H9 (cell line): Measurements from ENCODE around the gene CAPN2. TPM values are rescaled to one million over a fixed set of nuclear protein-coding genes. Genes with fewer than 3 reads are reported as not detected.
"Not testable (repeated sequence)": the region's sequence is repeated elsewhere in the genome, so short reads cannot be mapped to it uniquely, and the experiment has no call there.

Source experiments
- DNase-seq: peaks from one replicate; pipeline ENCODE4 v3.0.0-alpha.2; 2017
- H2AFZ ChIP-seq: one replicate; pipeline ENCODE4 v1.6.1; 2013; ENCODE audit warnings: mild to moderate bottlenecking, low read length, control low read depth, moderate library complexity
- H2AK5ac ChIP-seq: 2 replicates; pipeline ENCODE4 v1.6.1; 2013; ENCODE audit warnings: low read length, control low read depth, mixed read lengths; ENCODE audit not compliant: insufficient read length
- H2BK120ac ChIP-seq: one replicate; pipeline ENCODE4 v1.6.1; 2013; ENCODE audit warnings: low read depth, mild to moderate bottlenecking, low read length, control low read depth, inconsistent platforms; ENCODE audit not compliant: poor library complexity, severe bottlenecking
- H2BK12ac ChIP-seq: 2 replicates; pipeline ENCODE4 v1.6.1; 2013; ENCODE audit warnings: low read length, control low read depth, mixed read lengths, low read depth; ENCODE audit not compliant: insufficient read length
- H2BK15ac ChIP-seq: 2 replicates; pipeline ENCODE4 v1.6.1; 2013; ENCODE audit warnings: low read depth, low read length, control low read depth
- H2BK20ac ChIP-seq: one replicate; pipeline ENCODE4 v1.6.1; 2013; ENCODE audit warnings: low read depth, mild to moderate bottlenecking, low read length, control low read depth, inconsistent platforms; ENCODE audit not compliant: poor library complexity, severe bottlenecking
- H2BK5ac ChIP-seq: 2 replicates; pipeline ENCODE4 v1.6.1; 2013; ENCODE audit warnings: low read length, control low read depth, mixed read lengths; ENCODE audit not compliant: insufficient read length
- H3K14ac ChIP-seq: 2 replicates; pipeline ENCODE4 v1.6.1; 2013; ENCODE audit warnings: low read length, control low read depth; ENCODE audit not compliant: insufficient read depth
- H3K18ac ChIP-seq: 2 replicates; pipeline ENCODE4 v1.6.1; 2013; ENCODE audit warnings: low read depth, mild to moderate bottlenecking, mixed read lengths, low read length, control low read depth; ENCODE audit not compliant: insufficient read length
- H3K23ac ChIP-seq: 2 replicates; pipeline ENCODE4 v1.6.1; 2013; ENCODE audit warnings: low read length, control low read depth, mixed read lengths, low read depth; ENCODE audit not compliant: insufficient read length
- H3K23me2 ChIP-seq: 2 replicates; pipeline ENCODE4 v1.6.1; 2013; ENCODE audit warnings: low read depth, mild to moderate bottlenecking, mixed read lengths, low read length, control low read depth; ENCODE audit not compliant: insufficient read length, poor library complexity, severe bottlenecking
- H3K27ac ChIP-seq: 2 replicates; pipeline ENCODE4 v1.5.1; 2013; ENCODE audit warnings: low read length, control low read depth, mixed read lengths, low read depth; ENCODE audit not compliant: insufficient read length
- H3K27me3 ChIP-seq: 2 replicates; pipeline ENCODE4 v1.6.1; 2013; ENCODE audit warnings: low read length, control low read depth, inconsistent platforms; ENCODE audit not compliant: insufficient read depth
- H3K4ac ChIP-seq: 2 replicates; pipeline ENCODE4 v1.6.1; 2013; ENCODE audit warnings: low read depth, mild to moderate bottlenecking, control low read depth, inconsistent platforms, low read length, moderate library complexity
- H3K4me1 ChIP-seq: 2 replicates; pipeline ENCODE4 v1.6.1; 2013; ENCODE audit warnings: low read length, control low read depth, inconsistent platforms; ENCODE audit not compliant: insufficient read depth
- H3K4me2 ChIP-seq: 2 replicates; pipeline ENCODE4 v1.6.1; 2013; ENCODE audit warnings: low read length, control low read depth, mixed read lengths; ENCODE audit not compliant: insufficient read length, insufficient read depth
- H3K56ac ChIP-seq: 2 replicates; pipeline ENCODE4 v1.6.1; 2013; ENCODE audit warnings: low read depth, mild to moderate bottlenecking, mixed read lengths, low read length, control low read depth; ENCODE audit not compliant: insufficient read length
- H3K79me1 ChIP-seq: 2 replicates; pipeline ENCODE4 v1.6.1; 2013; ENCODE audit warnings: low read depth, mild to moderate bottlenecking, moderate library complexity, low read length, control low read depth, inconsistent platforms; ENCODE audit not compliant: insufficient read depth, poor library complexity, severe bottlenecking
- H3K79me2 ChIP-seq: 2 replicates; pipeline ENCODE4 v1.6.1; 2013; ENCODE audit warnings: low read length, control low read depth, inconsistent platforms; ENCODE audit not compliant: insufficient read depth
- H3K9ac ChIP-seq: 2 replicates; pipeline ENCODE4 v1.6.1; 2013; ENCODE audit warnings: low read length, control low read depth, mixed read lengths; ENCODE audit not compliant: insufficient read length; ENCODE audit errors: extremely low read depth
- H3K9me3 ChIP-seq: one replicate; pipeline ENCODE4 v1.6.1; 2013; ENCODE audit warnings: low read depth, low read length, inconsistent platforms; ENCODE audit not compliant: control insufficient read depth
- H3T11ph ChIP-seq: one replicate; pipeline ENCODE4 v1.6.1; 2013; ENCODE audit warnings: mild to moderate bottlenecking, low read length, control low read depth, inconsistent platforms
- H4K20me1 ChIP-seq: one replicate; pipeline ENCODE4 v1.6.1; 2013; ENCODE audit not compliant: control insufficient read depth, insufficient read length, insufficient read depth
- H4K5ac ChIP-seq: 2 replicates; pipeline ENCODE4 v1.6.1; 2013; ENCODE audit warnings: low read depth, mild to moderate bottlenecking, mixed read lengths, low read length, control low read depth; ENCODE audit not compliant: insufficient read length
- H4K8ac ChIP-seq: replicated peaks from 2 replicates; pipeline ENCODE4 v1.6.1; 2013; ENCODE audit warnings: low read length, control low read depth, mixed read lengths, low read depth; ENCODE audit not compliant: insufficient read length
- H4K91ac ChIP-seq: 2 replicates; pipeline ENCODE4 v1.6.1; 2013; ENCODE audit warnings: low read depth, mild to moderate bottlenecking, moderate library complexity, mixed read lengths, low read length, control low read depth; ENCODE audit not compliant: insufficient read length
- H3K27ac Mint-ChIP-seq, 3 experiments: 2 replicates in 2 of 3; 3 replicates in 1 of 3; pipeline ENCODE4 v1.8.0; 2020 to 2021; ENCODE audit warnings: mixed read lengths in 3 of 3, mild to moderate bottlenecking in 1 of 3, moderate library complexity in 1 of 3
- H3K27me3 Mint-ChIP-seq: 2 replicates; pipeline ENCODE4 v1.8.0; 2021; ENCODE audit warnings: low read depth, mild to moderate bottlenecking, moderate library complexity, mixed read lengths
- H3K36me3 Mint-ChIP-seq, 3 experiments: 2 replicates in 2 of 3; 3 replicates in 1 of 3; pipeline ENCODE4 v1.8.0; 2020 to 2021; ENCODE audit warnings: low read depth in 3 of 3, mixed read lengths in 3 of 3; ENCODE audit not compliant: insufficient read depth in 1 of 3
- H3K4me1 Mint-ChIP-seq, 2 experiments: 2 replicates each; pipeline ENCODE4 v1.8.0; 2020; ENCODE audit warnings: mixed read lengths in 2 of 2
- H3K4me3 Mint-ChIP-seq, 2 experiments: 2 replicates in 1 of 2; 3 replicates in 1 of 2; pipeline ENCODE4 v1.8.0; 2020 to 2021; ENCODE audit warnings: mild to moderate bottlenecking in 2 of 2, mixed read lengths in 2 of 2, moderate library complexity in 1 of 2
- H3K9me3 Mint-ChIP-seq, 2 experiments: 2 replicates in 1 of 2; 3 replicates in 1 of 2; pipeline ENCODE4 v1.8.0; 2020; ENCODE audit warnings: mild to moderate bottlenecking in 2 of 2, mixed read lengths in 2 of 2, moderate library complexity in 1 of 2
- WGBS: extraction: QIAGEN DNeasy Blood & Tissue Kit; methylation state at CpG from one replicate; pipeline ENCODE4 v1.1.7; 2013; ENCODE audit warnings: missing lambda C conversion rate, low lambda C conversion rate, mixed read lengths; ENCODE audit not compliant: insufficient read length; ENCODE audit errors: extremely low coverage; 5-methylcytosine and 5-hydroxymethylcytosine counted together
- total RNA-seq: library from RNA; stranded (reverse); gene quantifications from 2 replicates; pipeline ENCODE4 v1.2.1, GENCODE V29; 2021
- TF ChIP-seq, protein P1 (sequence below): fragments of 200-600 bp; sonication (generic); conservative IDR thresholded peaks from 3 replicates; pipeline ENCODE4 v1.8.0; 2021; ENCODE audit warnings: antibody characterized with exemption, mild to moderate bottlenecking

Gene CAPN2
- total RNA-seq, 1 experiment from 2014 or later, result 32.2 TPM

- no peak overlapping the region for H3K18ac ChIP-seq
- H2BK5ac ChIP-seq, result no peak overlapping the region
- no peaks in the 10 kb centered on the region for H3K27me3 Mint-ChIP-seq
- no peak overlapping the region for H2AK5ac ChIP-seq
- no peak overlapping the region for H2BK12ac ChIP-seq
- no peak overlapping the region for H3K56ac ChIP-seq
- no peak for DNase-seq
- no peak overlapping the region for H2AFZ ChIP-seq
- H2BK15ac ChIP-seq, result no peak overlapping the region
- no peaks in the 10 kb centered on the region for H3K79me1 ChIP-seq
- TF ChIP-seq, protein P1, sequence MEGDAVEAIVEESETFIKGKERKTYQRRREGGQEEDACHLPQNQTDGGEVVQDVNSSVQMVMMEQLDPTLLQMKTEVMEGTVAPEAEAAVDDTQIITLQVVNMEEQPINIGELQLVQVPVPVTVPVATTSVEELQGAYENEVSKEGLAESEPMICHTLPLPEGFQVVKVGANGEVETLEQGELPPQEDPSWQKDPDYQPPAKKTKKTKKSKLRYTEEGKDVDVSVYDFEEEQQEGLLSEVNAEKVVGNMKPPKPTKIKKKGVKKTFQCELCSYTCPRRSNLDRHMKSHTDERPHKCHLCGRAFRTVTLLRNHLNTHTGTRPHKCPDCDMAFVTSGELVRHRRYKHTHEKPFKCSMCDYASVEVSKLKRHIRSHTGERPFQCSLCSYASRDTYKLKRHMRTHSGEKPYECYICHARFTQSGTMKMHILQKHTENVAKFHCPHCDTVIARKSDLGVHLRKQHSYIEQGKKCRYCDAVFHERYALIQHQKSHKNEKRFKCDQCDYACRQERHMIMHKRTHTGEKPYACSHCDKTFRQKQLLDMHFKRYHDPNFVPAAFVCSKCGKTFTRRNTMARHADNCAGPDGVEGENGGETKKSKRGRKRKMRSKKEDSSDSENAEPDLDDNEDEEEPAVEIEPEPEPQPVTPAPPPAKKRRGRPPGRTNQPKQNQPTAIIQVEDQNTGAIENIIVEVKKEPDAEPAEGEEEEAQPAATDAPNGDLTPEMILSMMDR, result no peak
- H3K36me3 Mint-ChIP-seq, result peaks cover 47 to 82% (median 75%) of the 10 kb centered on the region in 3 experiments
- H3K79me2 ChIP-seq, result no peaks in the 10 kb centered on the region
- H3K4me1 ChIP-seq, result no peaks in the 10 kb centered on the region
- H4K5ac ChIP-seq, result no peak overlapping the region
- H2BK20ac ChIP-seq, result no peak overlapping the region
- peaks cover 2 to 3% of the 10 kb centered on the region in 2 experiments; a peak in 2 of 4 replicates for H3K4me1 Mint-ChIP-seq
- H3K14ac ChIP-seq, result no peak overlapping the region
- no CpG with 5 or more reads among the region's 7 CpGs for WGBS
- no peak overlapping the region for H3T11ph ChIP-seq
- no peak overlapping the region for H3K27ac Mint-ChIP-seq
- no peak overlapping the region for H2BK120ac ChIP-seq
- no peak overlapping the region for H3K4ac ChIP-seq
- H3K27me3 ChIP-seq, result no peaks in the 10 kb centered on the region
- H3K27ac ChIP-seq, result no peak overlapping the region
- H3K4me2 ChIP-seq, result no peak overlapping the region
- H4K8ac ChIP-seq, result no peak overlapping the region
- H3K4me3 Mint-ChIP-seq, result no peak overlapping the region
- H3K9me3 ChIP-seq, result no peaks in the 10 kb centered on the region
- H3K23me2 ChIP-seq, result no peaks in the 10 kb centered on the region
- H3K9ac ChIP-seq, result no peak overlapping the region
- no peak overlapping the region for H3K23ac ChIP-seq
- peaks cover 3 to 6% of the 10 kb centered on the region in 2 experiments; a peak in 3 of 5 replicates for H3K9me3 Mint-ChIP-seq
- no peaks in the 10 kb centered on the region for H4K20me1 ChIP-seq
- no peak overlapping the region for H4K91ac ChIP-seq
Observed at GRCh38 chr1:223803211-223803610, 90.9 kb downstream of the CAPN2 start.

DNA sequence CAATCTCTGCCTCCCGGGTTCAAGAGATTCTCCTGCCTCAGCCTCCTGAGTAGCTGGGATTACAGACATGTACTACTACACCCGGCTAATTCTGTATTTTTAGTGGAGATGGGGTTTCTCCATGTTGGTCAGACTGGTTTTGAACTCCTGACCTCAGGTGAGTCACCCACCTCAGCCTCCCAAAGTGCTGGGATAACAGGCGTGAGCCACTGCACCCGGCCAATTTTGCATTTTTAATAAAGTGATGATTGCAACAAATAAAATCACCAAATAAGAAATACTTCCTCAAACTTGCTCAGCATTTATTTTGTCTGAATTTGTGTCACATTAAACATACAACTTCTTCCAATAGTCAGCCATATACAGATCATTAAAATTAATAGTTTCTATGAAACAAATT is 97.6 kb downstream of the CAPN2 start:
- H3K4ac ChIP-seq, H3K14ac ChIP-seq, DNase-seq, H3K4me1 ChIP-seq, H4K8ac ChIP-seq, H3K9me3 ChIP-seq, H3K23ac ChIP-seq, H3K27ac ChIP-seq, H2AFZ ChIP-seq, H3K4me2 ChIP-seq, H2BK5ac ChIP-seq, H3K9me3 Mint-ChIP-seq, H2BK12ac ChIP-seq, H3K56ac ChIP-seq, H3K18ac ChIP-seq, H4K5ac ChIP-seq, H4K20me1 ChIP-seq, H2AK5ac ChIP-seq, H3K9ac ChIP-seq, H4K91ac ChIP-seq, H2BK120ac ChIP-seq, H3K4me1 Mint-ChIP-seq, H3K23me2 ChIP-seq, H2BK20ac ChIP-seq, H3K79me1 ChIP-seq, H3T11ph ChIP-seq, H3K27ac Mint-ChIP-seq, H2BK15ac ChIP-seq, H3K27me3 Mint-ChIP-seq, H3K4me3 Mint-ChIP-seq, H3K27me3 ChIP-seq, H3K79me2 ChIP-seq: not testable (repeated sequence)
- WGBS, result no CpG with 5 or more reads among the region's 4 CpGs
- peaks cover 56 to 69% (median 68%) of the 10 kb centered on the region in 3 experiments for H3K36me3 Mint-ChIP-seq
